SK-N-SH treated with all-trans-retinoic acid at 6 μM for 48 hours (cell line): ENCODE results near the gene ZMIZ1.

Experiments
- ATAC-seq: fragments of 200-7000 bp; cut with Tn5 transposase; 3 replicates; pipeline ENCODE4 v1.9.1; 2020; ENCODE audit warnings: mild to moderate bottlenecking, moderate library complexity
- ARNTL ChIP-seq: fragments of 450-650 bp; formaldehyde crosslinking; IDR thresholded peaks from 2 replicates; pipeline ENCODE4 v1.5.0; 2020; ENCODE audit warnings: low read depth, mild to moderate bottlenecking, moderate library complexity, borderline replicate concordance
- BACH2 ChIP-seq: fragments of 250-450 bp; sonication (Bioruptor Pico); IDR thresholded peaks from 2 replicates; pipeline ENCODE4 v1.9.0; 2021; ENCODE audit warnings: mild to moderate bottlenecking, borderline replicate concordance
- CREB5 ChIP-seq: fragments of 250-450 bp; sonication (Bioruptor Pico); IDR thresholded peaks from 2 replicates; pipeline ENCODE4 v1.5.1; 2020; ENCODE audit warnings: low read depth, mild to moderate bottlenecking, moderate library complexity
- CSDC2 ChIP-seq: fragments of 250-450 bp; sonication (Bioruptor Pico); IDR thresholded peaks from 2 replicates; pipeline ENCODE4 v1.5.0; 2020; ENCODE audit warnings: mild to moderate bottlenecking, moderate library complexity
- ESRRG ChIP-seq: fragments of 250-450 bp; sonication (Bioruptor Pico); IDR thresholded peaks from 2 replicates; pipeline ENCODE4 v1.6.1; 2021; ENCODE audit warnings: mild to moderate bottlenecking
- GLIS3 ChIP-seq: fragments of 250-450 bp; sonication (Bioruptor Pico); IDR thresholded peaks from 2 replicates; pipeline ENCODE4 v1.5.0; 2020; ENCODE audit warnings: mild to moderate bottlenecking, moderate library complexity
- ISL1 ChIP-seq: fragments of 250-450 bp; sonication (Bioruptor Pico); IDR thresholded peaks from 2 replicates; pipeline ENCODE4 v2.1.2; 2022; ENCODE audit warnings: mild to moderate bottlenecking, moderate library complexity
- OSR1 ChIP-seq: fragments of 250-450 bp; sonication (Bioruptor Pico); IDR thresholded peaks from 2 replicates; pipeline ENCODE4 v1.8.0; 2022; ENCODE audit warnings: moderate library complexity, mild to moderate bottlenecking, inconsistent platforms
- PATZ1 ChIP-seq: fragments of 250-450 bp; sonication (Bioruptor Pico); IDR thresholded peaks from 2 replicates; pipeline ENCODE4 v1.8.0; 2020; ENCODE audit warnings: mild to moderate bottlenecking, moderate library complexity, borderline replicate concordance
- POU6F1 ChIP-seq: fragments of 250-450 bp; sonication (Bioruptor Pico); IDR thresholded peaks from 2 replicates; pipeline ENCODE4 v1.8.0; 2021; ENCODE audit warnings: low read depth, mild to moderate bottlenecking, moderate library complexity, borderline replicate concordance
- PPARA ChIP-seq: fragments of 250-450 bp; sonication (Bioruptor Pico); IDR thresholded peaks from 2 replicates; pipeline ENCODE4 v1.5.0; 2020; ENCODE audit warnings: mild to moderate bottlenecking, borderline replicate concordance
- RARB ChIP-seq: fragments of 250-450 bp; sonication (Bioruptor Pico); IDR thresholded peaks from 2 replicates; pipeline ENCODE4 v1.8.0; 2021; ENCODE audit warnings: mild to moderate bottlenecking, moderate library complexity
- TCF4 ChIP-seq: fragments of 250-450 bp; sonication (Bioruptor Pico); IDR thresholded peaks from 2 replicates; pipeline ENCODE4 v1.8.0; 2021; ENCODE audit warnings: mild to moderate bottlenecking, moderate library complexity, borderline replicate concordance
- TOX ChIP-seq: fragments of 250-450 bp; sonication (Bioruptor Pico); IDR thresholded peaks from 2 replicates; pipeline ENCODE4 v1.8.0; 2021; ENCODE audit warnings: mild to moderate bottlenecking, moderate library complexity, borderline replicate concordance
- ZC3H10 ChIP-seq: fragments of 250-450 bp; sonication (Bioruptor Pico); IDR thresholded peaks from 2 replicates; pipeline ENCODE4 v1.5.1; 2021; ENCODE audit warnings: mild to moderate bottlenecking, moderate library complexity
- ZFP3 ChIP-seq: fragments of 250-450 bp; sonication (Bioruptor Pico); IDR thresholded peaks from 2 replicates; pipeline ENCODE4 v1.5.0; 2020; ENCODE audit warnings: mild to moderate bottlenecking, moderate library complexity
- ZFP30 ChIP-seq: fragments of 450-650 bp; formaldehyde crosslinking; IDR thresholded peaks from 2 replicates; pipeline ENCODE4 v1.5.0; 2022; ENCODE audit warnings: mild to moderate bottlenecking, moderate library complexity
- ZNF565 ChIP-seq: fragments of 450-650 bp; formaldehyde crosslinking; conservative IDR thresholded peaks from 2 replicates; pipeline ENCODE4 v1.5.0; 2020; ENCODE audit warnings: low read depth, mild to moderate bottlenecking, moderate library complexity
- ZNF70 ChIP-seq: fragments of 450-650 bp; formaldehyde crosslinking; IDR thresholded peaks from 2 replicates; pipeline ENCODE4 v1.5.0; 2020; ENCODE audit warnings: mild to moderate bottlenecking, moderate library complexity
- TF ChIP-seq, protein P1 (sequence below): fragments of 250-450 bp; sonication (Bioruptor Pico); IDR thresholded peaks from 2 replicates; pipeline ENCODE4 v1.5.0; 2020; ENCODE audit warnings: mild to moderate bottlenecking, moderate library complexity
- TF ChIP-seq, protein P2 (sequence below): fragments of 250-450 bp; sonication (Bioruptor Pico); IDR thresholded peaks from 2 replicates; pipeline ENCODE4 v1.5.1; 2021; ENCODE audit warnings: mild to moderate bottlenecking, moderate library complexity

ZMIZ1 gene

DNA sequence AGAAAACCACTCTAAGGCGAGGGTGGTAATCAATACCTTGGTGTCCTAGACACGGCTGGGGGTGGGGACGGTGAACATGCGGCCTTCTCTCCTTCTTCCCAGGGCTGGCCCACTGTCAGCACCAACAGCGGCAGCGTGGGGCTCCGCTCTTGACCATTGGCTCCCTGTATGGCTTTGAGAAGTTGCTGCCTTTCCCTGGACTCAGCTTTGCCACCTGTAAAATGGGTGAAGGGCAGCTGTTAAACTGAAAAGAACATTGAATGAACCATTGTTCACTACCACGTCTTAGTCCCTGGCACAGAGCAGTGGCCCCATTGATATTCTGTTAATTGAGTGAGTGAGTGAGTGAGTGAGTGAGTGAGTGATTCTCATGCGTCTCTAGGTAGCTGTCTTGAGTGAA lies 95.3 kb downstream of the ZMIZ1 start (continued):
- TF ChIP-seq POU6F1 (CRISPR knock-in tag) (no peak), BACH2 (no peak), ZFP3 (no peak), GLIS3 (CRISPR knock-in tag) (no peak), CREB5 (CRISPR knock-in tag) (no peak), ZNF565 (CRISPR knock-in tag) (no peak), ESRRG (CRISPR knock-in tag) (no peak), ZC3H10 (no peak), ISL1 (CRISPR knock-in tag) (no peak), ZNF70 (CRISPR knock-in tag) (no peak), TCF4 (no peak)
- TF ChIP-seq, protein P1, sequence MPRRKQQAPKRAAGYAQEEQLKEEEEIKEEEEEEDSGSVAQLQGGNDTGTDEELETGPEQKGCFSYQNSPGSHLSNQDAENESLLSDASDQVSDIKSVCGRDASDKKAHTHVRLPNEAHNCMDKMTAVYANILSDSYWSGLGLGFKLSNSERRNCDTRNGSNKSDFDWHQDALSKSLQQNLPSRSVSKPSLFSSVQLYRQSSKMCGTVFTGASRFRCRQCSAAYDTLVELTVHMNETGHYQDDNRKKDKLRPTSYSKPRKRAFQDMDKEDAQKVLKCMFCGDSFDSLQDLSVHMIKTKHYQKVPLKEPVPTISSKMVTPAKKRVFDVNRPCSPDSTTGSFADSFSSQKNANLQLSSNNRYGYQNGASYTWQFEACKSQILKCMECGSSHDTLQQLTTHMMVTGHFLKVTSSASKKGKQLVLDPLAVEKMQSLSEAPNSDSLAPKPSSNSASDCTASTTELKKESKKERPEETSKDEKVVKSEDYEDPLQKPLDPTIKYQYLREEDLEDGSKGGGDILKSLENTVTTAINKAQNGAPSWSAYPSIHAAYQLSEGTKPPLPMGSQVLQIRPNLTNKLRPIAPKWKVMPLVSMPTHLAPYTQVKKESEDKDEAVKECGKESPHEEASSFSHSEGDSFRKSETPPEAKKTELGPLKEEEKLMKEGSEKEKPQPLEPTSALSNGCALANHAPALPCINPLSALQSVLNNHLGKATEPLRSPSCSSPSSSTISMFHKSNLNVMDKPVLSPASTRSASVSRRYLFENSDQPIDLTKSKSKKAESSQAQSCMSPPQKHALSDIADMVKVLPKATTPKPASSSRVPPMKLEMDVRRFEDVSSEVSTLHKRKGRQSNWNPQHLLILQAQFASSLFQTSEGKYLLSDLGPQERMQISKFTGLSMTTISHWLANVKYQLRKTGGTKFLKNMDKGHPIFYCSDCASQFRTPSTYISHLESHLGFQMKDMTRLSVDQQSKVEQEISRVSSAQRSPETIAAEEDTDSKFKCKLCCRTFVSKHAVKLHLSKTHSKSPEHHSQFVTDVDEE (CRISPR knock-in tag), result no peak

GRCh38 chr10:79165070-79165778 lies 96.5 kb downstream of the ZMIZ1 start:
- TF ChIP-seq ISL1 (CRISPR knock-in tag) (no peak), TCF4 (no peak), ZC3H10 (no peak), ZNF565 (CRISPR knock-in tag) (no peak), ESRRG (CRISPR knock-in tag) (no peak), ZNF70 (CRISPR knock-in tag) (no peak), RARB (CRISPR knock-in tag) (no peak), CSDC2 (CRISPR knock-in tag) (no peak), PATZ1 (CRISPR knock-in tag) (no peak), BACH2 (no peak), ZFP30 (no peak), ZFP3 (no peak), POU6F1 (CRISPR knock-in tag) (no peak), OSR1 (no peak), TOX (CRISPR knock-in tag) (no peak), PPARA (CRISPR knock-in tag) (no peak), GLIS3 (CRISPR knock-in tag) (no peak), ARNTL (CRISPR knock-in tag) (no peak)
- TF ChIP-seq, protein P2, sequence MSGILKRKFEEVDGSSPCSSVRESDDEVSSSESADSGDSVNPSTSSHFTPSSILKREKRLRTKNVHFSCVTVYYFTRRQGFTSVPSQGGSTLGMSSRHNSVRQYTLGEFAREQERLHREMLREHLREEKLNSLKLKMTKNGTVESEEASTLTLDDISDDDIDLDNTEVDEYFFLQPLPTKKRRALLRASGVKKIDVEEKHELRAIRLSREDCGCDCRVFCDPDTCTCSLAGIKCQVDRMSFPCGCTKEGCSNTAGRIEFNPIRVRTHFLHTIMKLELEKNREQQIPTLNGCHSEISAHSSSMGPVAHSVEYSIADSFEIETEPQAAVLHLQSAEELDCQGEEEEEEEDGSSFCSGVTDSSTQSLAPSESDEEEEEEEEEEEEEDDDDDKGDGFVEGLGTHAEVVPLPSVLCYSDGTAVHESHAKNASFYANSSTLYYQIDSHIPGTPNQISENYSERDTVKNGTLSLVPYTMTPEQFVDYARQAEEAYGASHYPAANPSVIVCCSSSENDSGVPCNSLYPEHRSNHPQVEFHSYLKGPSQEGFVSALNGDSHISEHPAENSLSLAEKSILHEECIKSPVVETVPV (CRISPR knock-in tag), result no peak
- TF ChIP-seq, protein P1 (CRISPR knock-in tag), result no peak
- no peak for ATAC-seq
